Panc1 (cell line): Measurements from ENCODE around the gene SIM2. TPM values are rescaled to one million over a fixed set of nuclear protein-coding genes. Genes with fewer than 3 reads are reported as not detected.
"Not testable (repeated sequence)": the region's sequence is repeated elsewhere in the genome, so short reads cannot be mapped to it uniquely, and the experiment has no call there.

Source experiments
- ATAC-seq: fragments of 200-7000 bp; cut with Tn5 transposase; 2 replicates; pipeline ENCODE4 v1.9.1; 2020; ENCODE audit warnings: mild to moderate bottlenecking, moderate library complexity
- BruUV-seq: library from RNA; stranded (reverse); fragments of 400-500 nt; replicated peaks from 2 replicates; lab custom pipeline; 2021; lab: Mats Ljungman, UMichigan
- CTCF ChIA-PET: fragments of 300-600 bp; sonication (Branson Sonifier 250); formaldehyde crosslinking; loops from one replicate; lab custom pipeline; 2022; ENCODE audit warnings: antibody characterized with exemption; lab: Charles Lee
- POLR2A ChIA-PET: fragments of 300-600 bp; sonication (Branson Sonifier 250); formaldehyde crosslinking; loops from one replicate; lab custom pipeline; 2022; ENCODE audit warnings: antibody characterized with exemption; lab: Charles Lee
- DNase-seq: peaks from one replicate; pipeline ENCODE4 v3.0.0-alpha.2; 2010; ENCODE audit warnings: low read depth, low spot score
- H3K27ac ChIP-seq: 2 replicates; pipeline ENCODE4 v1.5.1; 2011; ENCODE audit warnings: mild to moderate bottlenecking, low read length, inconsistent platforms
- H3K27me3 ChIP-seq: fragments of 200-500 bp; sonication (Bioruptor generic); 2 replicates; pipeline ENCODE4 v1.6.0; 2014; ENCODE audit warnings: low read length, inconsistent platforms; ENCODE audit not compliant: control insufficient read depth, insufficient read depth
- H3K36me3 ChIP-seq: fragments of 200-500 bp; sonication (Bioruptor generic); 2 replicates; pipeline ENCODE4 v1.5.1; 2014; ENCODE audit warnings: inconsistent platforms, mild to moderate bottlenecking, low read length, moderate library complexity; ENCODE audit not compliant: control insufficient read depth, insufficient read depth
- H3K4me1 ChIP-seq: 2 replicates; pipeline ENCODE4 v1.5.1; 2011; ENCODE audit warnings: inconsistent platforms, mild to moderate bottlenecking, low read length, moderate library complexity; ENCODE audit not compliant: control insufficient read depth, insufficient read depth
- H3K4me3 ChIP-seq, 2 experiments: 2 replicates each; pipeline ENCODE4 v1.5.1; 2011 to 2012; ENCODE audit warnings: low read depth in 2 of 2, low read length in 2 of 2, mild to moderate bottlenecking in 2 of 2, inconsistent platforms in 1 of 2, moderate library complexity in 1 of 2
- H3K9me3 ChIP-seq: fragments of 200-500 bp; sonication (Bioruptor generic); 2 replicates; pipeline ENCODE4 v1.5.1; 2014; ENCODE audit warnings: low read depth, mild to moderate bottlenecking, inconsistent platforms, low read length, moderate library complexity; ENCODE audit not compliant: control insufficient read depth, insufficient read depth
- POLR2AphosphoS5 ChIP-seq: IDR thresholded peaks from 2 replicates; pipeline ENCODE4 v1.6.1; 2012; ENCODE audit warnings: mild to moderate bottlenecking, low read depth, low read length, moderate library complexity
- SIN3A ChIP-seq: IDR thresholded peaks from 2 replicates; pipeline ENCODE4 v1.6.1; 2012; ENCODE audit warnings: low read depth, mild to moderate bottlenecking, low read length, moderate library complexity, borderline replicate concordance; ENCODE audit not compliant: insufficient read depth
- TCF7L2 ChIP-seq: IDR thresholded peaks from 2 replicates; pipeline ENCODE4 v1.6.1; 2011; ENCODE audit warnings: mild to moderate bottlenecking, low read depth, low read length, inconsistent platforms
- in situ Hi-C: cut with HindIII; loops from 2 replicates; pipeline ENCODE4 v1.10.0; 2016; ENCODE audit warnings: low sequenced_read_pairs, low pct_unique_long_range_greater_than_20kb
- intact Hi-C: fragments of 100-400 bp; cut with micrococcal nuclease; formaldehyde crosslinking; loops from one replicate; pipeline ENCODE4 v1.10.0; 2022; ENCODE audit not compliant: unreplicated experiment
- total RNA-seq: library from RNA; stranded (reverse); gene quantifications from one replicate; pipeline ENCODE4 v1.2.1, GENCODE V29; 2021; ENCODE audit not compliant: unreplicated experiment
- TF ChIP-seq, protein P1 (sequence below), 2 experiments: IDR thresholded peaks; 2 replicates each; pipeline ENCODE4 v1.6.1; 2011 to 2012; ENCODE audit warnings: low read depth in 2 of 2, control low read depth in 1 of 2, low read length in 1 of 2, mild to moderate bottlenecking in 1 of 2, moderate library complexity in 1 of 2; ENCODE audit not compliant: insufficient read depth in 1 of 2
- TF ChIP-seq, protein P2 (sequence below): fragments of 450-650 bp; IDR thresholded peaks from 2 replicates; pipeline ENCODE4 v1.5.1; 2017; ENCODE audit warnings: mild to moderate bottlenecking

SIM2 gene
- total RNA-seq, 1 experiment from 2014 or later, result 11.5 TPM

DNA sequence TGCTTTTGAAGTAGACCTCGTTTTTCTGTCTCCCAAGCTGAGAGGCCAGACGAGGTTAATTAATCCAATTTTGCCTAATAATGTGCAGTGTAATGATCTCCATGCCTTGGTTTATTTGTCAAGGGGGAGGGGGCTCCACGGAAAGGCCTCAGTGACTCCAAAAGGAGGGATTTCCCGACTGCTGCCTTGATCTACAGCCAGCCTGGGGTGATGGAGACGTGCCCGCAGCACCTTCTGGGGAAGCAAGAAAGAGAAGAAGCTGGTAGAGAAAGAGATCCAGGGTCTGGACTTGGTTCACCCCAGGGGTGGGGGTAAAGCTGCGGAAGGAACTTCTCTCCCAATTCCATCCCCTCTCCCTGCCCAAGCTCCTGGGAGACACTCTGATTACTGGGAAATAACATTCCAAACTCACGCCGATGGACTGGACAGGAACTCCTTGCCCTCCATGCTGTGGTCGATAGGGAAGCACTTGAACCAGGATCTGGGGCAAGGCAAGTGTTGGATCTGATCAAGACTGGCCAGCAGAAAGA lies 44.1 kb upstream of the SIM2 start:
- intact Hi-C loops, result no loop called here
- Histone ChIP-seq H3K9me3 (no peaks in the 10 kb centered on the region), H3K4me3 (no peak overlapping the region), H3K27me3 (no peaks in the 10 kb centered on the region), H3K4me1 (no peaks in the 10 kb centered on the region), H3K27ac (no peak overlapping the region), H3K36me3 (no peaks in the 10 kb centered on the region)
- in situ Hi-C loops, result no loop called here
- BruUV-seq, result no TSS peak
- CTCF ChIA-PET, result no interaction called here
- POLR2A ChIA-PET, result no interaction called here
- ATAC-seq (no peak), DNase-seq (no peak)
- TF ChIP-seq, protein P1, sequence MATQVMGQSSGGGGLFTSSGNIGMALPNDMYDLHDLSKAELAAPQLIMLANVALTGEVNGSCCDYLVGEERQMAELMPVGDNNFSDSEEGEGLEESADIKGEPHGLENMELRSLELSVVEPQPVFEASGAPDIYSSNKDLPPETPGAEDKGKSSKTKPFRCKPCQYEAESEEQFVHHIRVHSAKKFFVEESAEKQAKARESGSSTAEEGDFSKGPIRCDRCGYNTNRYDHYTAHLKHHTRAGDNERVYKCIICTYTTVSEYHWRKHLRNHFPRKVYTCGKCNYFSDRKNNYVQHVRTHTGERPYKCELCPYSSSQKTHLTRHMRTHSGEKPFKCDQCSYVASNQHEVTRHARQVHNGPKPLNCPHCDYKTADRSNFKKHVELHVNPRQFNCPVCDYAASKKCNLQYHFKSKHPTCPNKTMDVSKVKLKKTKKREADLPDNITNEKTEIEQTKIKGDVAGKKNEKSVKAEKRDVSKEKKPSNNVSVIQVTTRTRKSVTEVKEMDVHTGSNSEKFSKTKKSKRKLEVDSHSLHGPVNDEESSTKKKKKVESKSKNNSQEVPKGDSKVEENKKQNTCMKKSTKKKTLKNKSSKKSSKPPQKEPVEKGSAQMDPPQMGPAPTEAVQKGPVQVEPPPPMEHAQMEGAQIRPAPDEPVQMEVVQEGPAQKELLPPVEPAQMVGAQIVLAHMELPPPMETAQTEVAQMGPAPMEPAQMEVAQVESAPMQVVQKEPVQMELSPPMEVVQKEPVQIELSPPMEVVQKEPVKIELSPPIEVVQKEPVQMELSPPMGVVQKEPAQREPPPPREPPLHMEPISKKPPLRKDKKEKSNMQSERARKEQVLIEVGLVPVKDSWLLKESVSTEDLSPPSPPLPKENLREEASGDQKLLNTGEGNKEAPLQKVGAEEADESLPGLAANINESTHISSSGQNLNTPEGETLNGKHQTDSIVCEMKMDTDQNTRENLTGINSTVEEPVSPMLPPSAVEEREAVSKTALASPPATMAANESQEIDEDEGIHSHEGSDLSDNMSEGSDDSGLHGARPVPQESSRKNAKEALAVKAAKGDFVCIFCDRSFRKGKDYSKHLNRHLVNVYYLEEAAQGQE (IDR thresholded peaks at IDR 0.05; ENCODE audit: insufficient read depth in 1 of 2, low read depth in 2 of 2, low read length in 1 of 2), result no peak
- TF ChIP-seq SIN3A, result no peak
- TF ChIP-seq POLR2AphosphoS5, result no peak
- TF ChIP-seq TCF7L2, result no peak
- TF ChIP-seq, protein P2, sequence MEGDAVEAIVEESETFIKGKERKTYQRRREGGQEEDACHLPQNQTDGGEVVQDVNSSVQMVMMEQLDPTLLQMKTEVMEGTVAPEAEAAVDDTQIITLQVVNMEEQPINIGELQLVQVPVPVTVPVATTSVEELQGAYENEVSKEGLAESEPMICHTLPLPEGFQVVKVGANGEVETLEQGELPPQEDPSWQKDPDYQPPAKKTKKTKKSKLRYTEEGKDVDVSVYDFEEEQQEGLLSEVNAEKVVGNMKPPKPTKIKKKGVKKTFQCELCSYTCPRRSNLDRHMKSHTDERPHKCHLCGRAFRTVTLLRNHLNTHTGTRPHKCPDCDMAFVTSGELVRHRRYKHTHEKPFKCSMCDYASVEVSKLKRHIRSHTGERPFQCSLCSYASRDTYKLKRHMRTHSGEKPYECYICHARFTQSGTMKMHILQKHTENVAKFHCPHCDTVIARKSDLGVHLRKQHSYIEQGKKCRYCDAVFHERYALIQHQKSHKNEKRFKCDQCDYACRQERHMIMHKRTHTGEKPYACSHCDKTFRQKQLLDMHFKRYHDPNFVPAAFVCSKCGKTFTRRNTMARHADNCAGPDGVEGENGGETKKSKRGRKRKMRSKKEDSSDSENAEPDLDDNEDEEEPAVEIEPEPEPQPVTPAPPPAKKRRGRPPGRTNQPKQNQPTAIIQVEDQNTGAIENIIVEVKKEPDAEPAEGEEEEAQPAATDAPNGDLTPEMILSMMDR, result no peak

DNA sequence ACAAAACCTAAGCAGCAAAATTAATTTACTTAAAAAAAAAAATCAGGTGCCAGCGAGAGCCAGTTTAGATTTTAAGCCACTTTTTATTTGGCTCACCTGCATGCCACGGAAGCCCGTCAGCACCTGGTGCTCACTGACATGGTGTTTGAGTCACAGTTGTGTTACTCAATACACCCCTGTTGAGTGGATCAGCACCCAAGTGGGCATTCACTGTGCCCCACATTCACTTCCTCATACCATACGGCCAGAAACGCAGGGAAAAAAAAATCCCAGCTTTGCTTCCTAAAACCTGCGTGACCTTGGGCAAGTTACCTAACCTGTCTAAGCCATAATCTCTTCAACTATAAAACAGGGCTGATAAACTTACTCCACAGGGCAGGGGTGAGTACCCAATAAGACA lies 42.8 kb upstream of the SIM2 start:
- no peaks in the 10 kb centered on the region for H3K27me3 ChIP-seq
- intact Hi-C loops (no loop called here), in situ Hi-C loops (no loop called here)
- H3K27ac ChIP-seq, result no peak overlapping the region
- H3K4me1 ChIP-seq, result no peaks in the 10 kb centered on the region
- TF ChIP-seq POLR2AphosphoS5, result no peak
- TF ChIP-seq SIN3A, result no peak
- TF ChIP-seq, protein P1 (IDR thresholded peaks at IDR 0.05; ENCODE audit: insufficient read depth in 1 of 2, low read depth in 2 of 2, low read length in 1 of 2), result no peak
- TF ChIP-seq, protein P2, result no peak
- TF ChIP-seq TCF7L2, result no peak
- no peaks in the 10 kb centered on the region for H3K36me3 ChIP-seq
- ChIA-PET POLR2A (no interaction called here), CTCF (no interaction called here)
- H3K9me3 ChIP-seq, result no peaks in the 10 kb centered on the region
- no peak overlapping the region for H3K4me3 ChIP-seq
- DNase-seq, result no peak
- ATAC-seq, result no peak
- BruUV-seq, result no TSS peak

DNA sequence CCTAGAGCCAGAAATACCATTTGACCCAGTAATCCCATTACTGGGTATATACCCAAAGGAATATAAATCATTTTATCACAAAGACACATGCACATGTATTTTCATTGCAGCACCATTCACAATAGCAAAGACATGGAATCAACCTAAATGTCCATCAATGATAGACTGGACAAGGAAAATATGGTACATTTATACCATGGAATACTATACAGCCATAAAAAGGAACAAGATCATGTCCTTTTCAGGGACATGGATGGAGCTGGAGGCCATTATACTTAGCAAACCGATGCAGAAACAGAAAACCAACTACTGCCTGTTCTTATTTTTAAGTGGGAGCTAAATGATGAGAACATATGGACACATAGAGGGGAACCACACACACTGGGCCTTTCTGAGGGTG lies 41.6 kb upstream of the SIM2 start:
- intact Hi-C loops, H3K9me3 ChIP-seq, POLR2A ChIA-PET, H3K4me1 ChIP-seq, in situ Hi-C loops, H3K27ac ChIP-seq, H3K4me3 ChIP-seq, H3K27me3 ChIP-seq, ATAC-seq, CTCF ChIA-PET, DNase-seq, H3K36me3 ChIP-seq, BruUV-seq: not testable (repeated sequence)
